RPMI8226 (cell line): ENCODE data around the gene IL1B.

Experiments
- DNase-seq: peaks from one replicate; pipeline ENCODE4 v3.0.0-alpha.2; 2015

IL1B gene

GRCh38 chr2:112828251-112828691 is 8.3 kb downstream of the IL1B start:
- no peak for DNase-seq

- DNase-seq = no peak
These were observed 8.9 kb downstream of the IL1B start for GRCh38 chr2:112827604-112828185.

- no peak for DNase-seq
These were observed 9.6 kb downstream of the IL1B start for GRCh38 chr2:112827009-112827408.

GRCh38 chr2:112825706-112826105 is 10.9 kb downstream of the IL1B start:
- DNase-seq = no peak

- no peak for DNase-seq
These were observed 11.9 kb downstream of the IL1B start for GRCh38 chr2:112824694-112825085.

GRCh38 chr2:112821682-112822081 is 14.9 kb downstream of the IL1B start:
- DNase-seq = no peak

GRCh38 chr2:112821142-112821541 is 15.4 kb downstream of the IL1B start:
- DNase-seq = no peak

GRCh38 chr2:112820343-112820742 is 16.2 kb downstream of the IL1B start:
- DNase-seq = no peak

GRCh38 chr2:112819081-112819480 is 17.5 kb downstream of the IL1B start:
- DNase-seq = no peak

- DNase-seq = no peak
These were observed 18.3 kb downstream of the IL1B start for GRCh38 chr2:112818094-112818902.

GRCh38 chr2:112817082-112817689 is 19.4 kb downstream of the IL1B start:
- DNase-seq = no peak

- no peak for DNase-seq
These were observed 22.3 kb downstream of the IL1B start for GRCh38 chr2:112814278-112814677.

GRCh38 chr2:112813280-112813966 is 23.2 kb downstream of the IL1B start:
- DNase-seq = no peak

GRCh38 chr2:112812318-112813267 is 24.0 kb downstream of the IL1B start:
- DNase-seq = no peak

GRCh38 chr2:112811841-112812306 is 24.7 kb downstream of the IL1B start:
- DNase-seq = no peak

GRCh38 chr2:112811276-112811831 is 25.2 kb downstream of the IL1B start:
- no peak for DNase-seq

- DNase-seq = no peak
These were observed 27.5 kb downstream of the IL1B start for GRCh38 chr2:112809112-112809511.

- no peak for DNase-seq
These were observed 29.3 kb downstream of the IL1B start for GRCh38 chr2:112807233-112807807.

GRCh38 chr2:112805542-112805941 is 31.0 kb downstream of the IL1B start:
- DNase-seq = no peak

GRCh38 chr2:112803691-112804521 is 32.7 kb downstream of the IL1B start:
- no peak for DNase-seq
